H1 (cell line): ENCODE measurements around the gene TIMP1.

Experiments
- CBX8 ChIP-seq: fragments of 300-800, 300-1000 bp; sonication (generic); IDR thresholded peaks from 2 replicates; pipeline ENCODE4 v1.7.1; 2016; ENCODE audit warnings: low read depth, low read length, borderline replicate concordance
- EZH2 ChIP-seq: fragments of 200-600 bp; sonication (generic); IDR thresholded peaks from 2 replicates; pipeline ENCODE4 v1.7.1; 2012; ENCODE audit warnings: low read depth, mild to moderate bottlenecking, moderate library complexity, low read length, inconsistent platforms; ENCODE audit not compliant: severe bottlenecking
- RAD21 ChIP-seq, 2 experiments: IDR thresholded peaks in 1 of 2; conservative IDR thresholded peaks in 1 of 2; 2 replicates each; pipeline ENCODE4 v1.6.1; 2011; ENCODE audit warnings: low read depth in 2 of 2, low read length in 2 of 2, improper control_type of control experiment in 1 of 2, inconsistent platforms in 1 of 2, mild to moderate bottlenecking in 1 of 2, moderate library complexity in 1 of 2
- RFX5 ChIP-seq: IDR thresholded peaks from 2 replicates; pipeline ENCODE4 v1.6.1; 2011; ENCODE audit warnings: low read depth, low read length, improper control_type of control experiment, borderline replicate concordance
- TF ChIP-seq, protein P1 (sequence below), 3 experiments: IDR thresholded peaks; 1 replicate in 2 of 3; 2 replicates in 1 of 3; pipeline versions ENCODE4 v1.5.1 to v1.6.1; 2011; ENCODE audit warnings: low read length in 3 of 3, mild to moderate bottlenecking in 3 of 3, inconsistent platforms in 2 of 3, low read depth in 1 of 3, moderate library complexity in 1 of 3; ENCODE audit not compliant: insufficient read depth in 1 of 3; ENCODE audit errors: control extremely low read depth in 1 of 3

GRCh38 chrX:47564438-47565085, 17.7 kb upstream of the TIMP1 start:
- TF ChIP-seq CBX8 (no peak), RFX5 (no peak), EZH2 (no peak), RAD21 (IDR thresholded peaks at IDR 0.05 in 1 of 2, conservative IDR thresholded peaks at IDR 0.05 in 1 of 2; ENCODE audit: low read depth in 2 of 2, low read length in 2 of 2) (no peak)
- TF ChIP-seq, protein P1, sequence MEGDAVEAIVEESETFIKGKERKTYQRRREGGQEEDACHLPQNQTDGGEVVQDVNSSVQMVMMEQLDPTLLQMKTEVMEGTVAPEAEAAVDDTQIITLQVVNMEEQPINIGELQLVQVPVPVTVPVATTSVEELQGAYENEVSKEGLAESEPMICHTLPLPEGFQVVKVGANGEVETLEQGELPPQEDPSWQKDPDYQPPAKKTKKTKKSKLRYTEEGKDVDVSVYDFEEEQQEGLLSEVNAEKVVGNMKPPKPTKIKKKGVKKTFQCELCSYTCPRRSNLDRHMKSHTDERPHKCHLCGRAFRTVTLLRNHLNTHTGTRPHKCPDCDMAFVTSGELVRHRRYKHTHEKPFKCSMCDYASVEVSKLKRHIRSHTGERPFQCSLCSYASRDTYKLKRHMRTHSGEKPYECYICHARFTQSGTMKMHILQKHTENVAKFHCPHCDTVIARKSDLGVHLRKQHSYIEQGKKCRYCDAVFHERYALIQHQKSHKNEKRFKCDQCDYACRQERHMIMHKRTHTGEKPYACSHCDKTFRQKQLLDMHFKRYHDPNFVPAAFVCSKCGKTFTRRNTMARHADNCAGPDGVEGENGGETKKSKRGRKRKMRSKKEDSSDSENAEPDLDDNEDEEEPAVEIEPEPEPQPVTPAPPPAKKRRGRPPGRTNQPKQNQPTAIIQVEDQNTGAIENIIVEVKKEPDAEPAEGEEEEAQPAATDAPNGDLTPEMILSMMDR (IDR thresholded peaks at IDR 0.05; ENCODE audit: control extremely low read depth in 1 of 3, insufficient read depth in 1 of 3, low read depth in 1 of 3, low read length in 3 of 3) = peak in 1 of 3 experiments; percentile 4; a peak in 1 of 4 replicates
